ENCODE measurements around the gene M1AP. TPM values are rescaled to one million over a fixed set of nuclear protein-coding genes. Genes with fewer than 3 reads are reported as not detected.

Gene M1AP
- total and polyA plus RNA-seq, 2 of the 8 experiments (the other 6 are each of a cell fraction or from before 2014, with no cell fraction given): 4.8 TPM

GRCh38 chr2:74510272-74510671, 137.9 kb downstream of the M1AP start:
- Histone ChIP-seq H3K4me2 (ENCODE audit: insufficient read depth in 1 of 2, low read depth in 2 of 2, low read length in 2 of 2) (no peak overlapping the region), H3K27me3 (replicated peaks in 1 of 4; ENCODE audit: control insufficient read depth in 3 of 4, extremely low read depth in 1 of 4, insufficient read depth in 3 of 4, low read length in 3 of 4) (peaks cover 54 to 80% (median 75%) of the 10 kb centered on the region in 4 experiments), H3K9ac (replicated peaks in 1 of 4; ENCODE audit: extremely low read depth in 1 of 4, low read depth in 3 of 4, low read length in 3 of 4) (no peak overlapping the region), H3K4me3 (ENCODE audit: extremely low read depth in 1 of 4, insufficient read depth in 2 of 4, low read depth in 3 of 4, low read length in 4 of 4) (no peak overlapping the region), H2BK15ac (ENCODE audit: low read length) (no peak overlapping the region), H3K79me2 (ENCODE audit: control insufficient read depth in 1 of 2, insufficient read depth in 2 of 2, low read length in 2 of 2) (peaks cover 0 to 3% of the 10 kb centered on the region in 2 experiments; a peak in 1 of 4 replicates), H2AK5ac (ENCODE audit: low read depth, low read length) (no peak overlapping the region), H3K23ac (ENCODE audit: insufficient read length) (no peak overlapping the region), H3K18ac (ENCODE audit: extremely low read depth, low read length) (no peak overlapping the region), H3K4ac (replicated peaks; ENCODE audit: insufficient read length, low read depth, low read length) (no peak overlapping the region), H3K79me1 (ENCODE audit: low read depth, low read length) (no peaks in the 10 kb centered on the region), H3K4me1 (replicated peaks in 1 of 4; ENCODE audit: control insufficient read depth in 3 of 4, insufficient read depth in 4 of 4, low read length in 3 of 4) (peaks cover 2 to 24% (median 14%) of the 10 kb centered on the region in 4 experiments), H2BK120ac (replicated peaks; ENCODE audit: low read depth, low read length) (no peak overlapping the region), H4K20me1 (replicated peaks in 1 of 2; ENCODE audit: control insufficient read depth in 1 of 2, insufficient read depth in 2 of 2, low read length in 2 of 2) (peaks cover 2 to 6% of the 10 kb centered on the region in 2 experiments), H2AFZ (ENCODE audit: low read length) (no peak overlapping the region), H4K5ac (ENCODE audit: insufficient read length, low read depth, low read length) (no peak overlapping the region), H3K9me3 (ENCODE audit: insufficient read depth in 2 of 2, low read depth in 1 of 2, low read length in 1 of 2) (no peaks in the 10 kb centered on the region; a peak in 1 of 4 replicates), H3K36me3 (ENCODE audit: control insufficient read depth in 2 of 4, insufficient read depth in 4 of 4, low read length in 3 of 4) (peaks cover 0 to 15% (median 3%) of the 10 kb centered on the region in 4 experiments; a peak in 6 of 8 replicates), H4K8ac (ENCODE audit: extremely low read depth, insufficient read depth, low read length) (no peak overlapping the region), H3K14ac (ENCODE audit: insufficient read length) (no peak overlapping the region), H3K23me2 (ENCODE audit: low read depth, low read length) (peaks cover 14% of the 10 kb centered on the region), H4K91ac (replicated peaks; ENCODE audit: insufficient read length, low read length) (no peak overlapping the region), H2BK20ac (ENCODE audit: low read length) (no peak overlapping the region), H3K27ac (ENCODE audit: low read depth, low read length) (no peak overlapping the region), H2BK12ac (ENCODE audit: low read depth, low read length) (no peak overlapping the region), H3K56ac (replicated peaks; ENCODE audit: insufficient read length, low read depth, low read length) (no peak overlapping the region), H2BK5ac (ENCODE audit: low read depth, low read length) (no peak overlapping the region)
- 80% methylated on average over 4 of the region's 4 CpGs; no CpG with 5 or more reads in 1 of the 2 experiments for WGBS, 2 experiments (ENCODE audit: extremely low coverage in 1 of 2, insufficient coverage in 1 of 2, insufficient read length in 1 of 2, insufficient replicate concordance in 2 of 2, low coverage in 1 of 2, low lambda C conversion rate in 2 of 2, missing lambda C conversion rate in 1 of 2)
- FAIRE-seq: no peak
- ChIA-PET CTCF (ENCODE audit: partially characterized antibody) (interaction anchor here (0.7 to 2.6 kb wide), 8 partner anchors 8 to 582 kb away, joined by 3 to 16 read pairs (median 6); partner anchors contain the start of genes CCDC142, LBX2 and TTC31), POLR2A (ENCODE audit: partially characterized antibody) (interaction anchor here (0.8 to 3.5 kb wide), 5 partner anchors 10 to 69 kb away, joined by 3 to 26 read pairs (median 9); partner anchors contain the start of gene LBX2)
- no peak for DNase-seq (ENCODE audit: low read depth in 1 of 2, low spot score in 2 of 2)
- no peak for TF ChIP-seq PHF8 (conservative IDR thresholded peaks at IDR 0.05; ENCODE audit: low read depth, low read length)
- TF ChIP-seq EGR1 (IDR thresholded peaks at IDR 0.05; ENCODE audit: borderline replicate concordance, low read depth, low read length): no peak
- no peak for TF ChIP-seq SP1 (IDR thresholded peaks at IDR 0.05; ENCODE audit: low read depth, low read length)
- no peak for TF ChIP-seq NANOG (IDR thresholded peaks at IDR 0.05; ENCODE audit: insufficient read depth, low read depth, low read length, poor library complexity, severe bottlenecking)
